K562 (cell line): ENCODE data around the gene TNNT1. TPM values are rescaled to one million over a fixed set of nuclear protein-coding genes. Genes with fewer than 3 reads are reported as not detected.

ENCODE experiments used
- ATAC-seq: fragments of 200-7000 bp; cut with Tn5 transposase; 3 replicates; pipeline ENCODE4 v1.9.1; 2020; ENCODE audit warnings: moderate library complexity
- BruUV-seq: library from RNA; stranded (reverse); fragments of 400-500 nt; replicated peaks from 2 replicates; lab custom pipeline; 2021; lab: Mats Ljungman, UMichigan
- CTCF ChIA-PET: fragments of 300-600 bp; formaldehyde crosslinking; extraction: SDS; loops from one replicate; lab custom pipeline; 2021; ENCODE audit warnings: low intra/inter-chr PET ratio; lab: Yijun Ruan, JAX
- POLR2A ChIA-PET: fragments of 300-600, 350-650 bp; sonication (Branson Sonifier 250); formaldehyde crosslinking; extraction: SDS; loops from one replicate; lab custom pipeline; 2021; ENCODE audit warnings: antibody characterized with exemption, inconsistent platforms; lab: Yijun Ruan, JAX
- DNase-seq, 4 experiments: peaks; one replicate each; pipeline versions ENCODE4 v3.0.0 to v3.0.0-alpha.2; 2011 to 2018; ENCODE audit warnings: low spot score in 3 of 4, mixed read lengths in 3 of 4; ENCODE audit errors: extremely low read depth in 1 of 4
- FAIRE-seq: peaks from 2 replicates; lab custom pipeline; 2011; peaks lifted over from hg19 to GRCh38; lab: Jason Lieb, UNC
- H2AFZ ChIP-seq: 2 replicates; pipeline ENCODE4 v1.6.0; 2011; ENCODE audit warnings: low read depth, low read length, control low read depth, inconsistent platforms
- H3K27ac ChIP-seq: fragments of 200-600 bp; 3 replicates; pipeline ENCODE4 v1.8.0; 2011; ENCODE audit warnings: low read depth, mild to moderate bottlenecking, control low read depth, inconsistent platforms, low read length, moderate library complexity, mixed read lengths; ENCODE audit errors: extremely low read depth
- H3K27me3 ChIP-seq, 2 experiments: fragments of 300-600 bp in 1 of 2; 2 replicates in 1 of 2; 3 replicates in 1 of 2; pipeline versions ENCODE4 v1.6.0 to v1.8.0; 2011; ENCODE audit warnings: inconsistent platforms in 2 of 2, low read length in 2 of 2, mild to moderate bottlenecking in 1 of 2, mixed read lengths in 1 of 2, moderate library complexity in 1 of 2; ENCODE audit not compliant: control insufficient read depth in 2 of 2, insufficient read depth in 2 of 2
- H3K36me3 ChIP-seq: fragments of 300-600 bp; 3 replicates; pipeline ENCODE4 v1.8.0; 2011; ENCODE audit warnings: mild to moderate bottlenecking, low read length, inconsistent platforms; ENCODE audit not compliant: control insufficient read depth, insufficient read depth
- H3K4me1 ChIP-seq, 2 experiments: fragments of 200-600 bp in 1 of 2; replicated peaks in 1 of 2; 2 replicates in 1 of 2; 3 replicates in 1 of 2; pipeline versions ENCODE4 v1.5.1 to v1.8.0; 2011; ENCODE audit warnings: inconsistent platforms in 2 of 2, low read length in 2 of 2, mild to moderate bottlenecking in 1 of 2, mixed read lengths in 1 of 2, moderate library complexity in 1 of 2; ENCODE audit not compliant: control insufficient read depth in 2 of 2, insufficient read depth in 2 of 2
- H3K4me2 ChIP-seq: 2 replicates; pipeline ENCODE4 v1.6.1; 2011; ENCODE audit warnings: low read length, control low read depth, inconsistent platforms, mixed read lengths; ENCODE audit not compliant: insufficient read depth
- H3K4me3 ChIP-seq: fragments of 200-600 bp; sonication (generic), shearing (Covaris generic); 2 replicates; pipeline ENCODE4 v1.5.1; 2016; ENCODE audit warnings: control low read depth, inconsistent platforms
- H3K79me2 ChIP-seq: fragments of 200-600 bp; 3 replicates; pipeline ENCODE4 v1.8.0; 2011; ENCODE audit warnings: low read length, inconsistent platforms; ENCODE audit not compliant: control insufficient read depth, insufficient read depth
- H3K9ac ChIP-seq, 2 experiments: 2 replicates each; pipeline versions ENCODE4 v1.6.0 to v1.6.1; 2011; ENCODE audit warnings: low read depth in 2 of 2, low read length in 2 of 2, control low read depth in 1 of 2, inconsistent platforms in 1 of 2, mild to moderate bottlenecking in 1 of 2, mixed read lengths in 1 of 2; ENCODE audit not compliant: insufficient read depth in 1 of 2
- H3K9me1 ChIP-seq: one replicate; pipeline ENCODE4 v1.6.0; 2011; ENCODE audit warnings: inconsistent platforms, mild to moderate bottlenecking, low read length, moderate library complexity; ENCODE audit not compliant: control insufficient read depth, insufficient read depth
- H3K9me3 ChIP-seq: replicated peaks from 2 replicates; pipeline ENCODE4 v1.5.1; 2011; ENCODE audit warnings: low read depth, low read length, inconsistent platforms; ENCODE audit not compliant: control insufficient read depth, insufficient read depth
- H4K20me1 ChIP-seq: replicated peaks from 2 replicates; pipeline ENCODE4 v1.6.1; 2011; ENCODE audit warnings: low read length, inconsistent platforms, mixed read lengths; ENCODE audit not compliant: control insufficient read depth, insufficient read depth
- CXXC5 ChIP-seq: fragments of 250-450 bp; sonication (Bioruptor Pico); IDR thresholded peaks from 2 replicates; pipeline ENCODE4 v1.8.0; 2022; ENCODE audit warnings: inconsistent platforms, mild to moderate bottlenecking, moderate library complexity
- FIP1L1 ChIP-seq: fragments of 200-400 bp; formaldehyde crosslinking; IDR thresholded peaks from 2 replicates; pipeline ENCODE4 v1.6.1; 2018; ENCODE audit warnings: mild to moderate bottlenecking, low read depth, low read length; ENCODE audit not compliant: poor library complexity, severe bottlenecking
- GATA2 ChIP-seq: sonication (generic); formaldehyde crosslinking; IDR thresholded peaks from 2 replicates; pipeline ENCODE4 v1.4.0; 2020; ENCODE audit warnings: mild to moderate bottlenecking, missing genetic modification reagents
- HDAC3 ChIP-seq: fragments of 450-650 bp; IDR thresholded peaks from 2 replicates; pipeline ENCODE4 v1.6.1; 2018; ENCODE audit warnings: borderline replicate concordance, mild to moderate bottlenecking, moderate library complexity; ENCODE audit not compliant: partially characterized antibody
- MAZ ChIP-seq, 2 experiments: fragments of 450-650 bp in 1 of 2; sonication (generic) in 1 of 2; formaldehyde crosslinking; IDR thresholded peaks in 1 of 2; conservative IDR thresholded peaks in 1 of 2; 2 replicates each; pipeline versions ENCODE4 v1.4.0 to v1.5.0; 2020; ENCODE audit warnings: mild to moderate bottlenecking in 1 of 2, missing genetic modification reagents in 1 of 2
- PKNOX1 ChIP-seq: fragments of 450-650 bp; IDR thresholded peaks from 2 replicates; pipeline ENCODE4 v1.6.1; 2016
- SMARCA4 ChIP-seq: fragments of 450-650 bp; IDR thresholded peaks from 2 replicates; pipeline ENCODE4 v1.6.1; 2016
- ZBTB40 ChIP-seq, 2 experiments: fragments of 450-650 bp in 1 of 2; sonication (generic) in 1 of 2; formaldehyde crosslinking in 1 of 2; IDR thresholded peaks; 2 replicates each; pipeline versions ENCODE4 v1.7.1 to v1.9.0; 2016 to 2022; ENCODE audit warnings: inconsistent platforms in 1 of 2, mild to moderate bottlenecking in 1 of 2, missing genetic modification reagents in 1 of 2
- ZNF263 ChIP-seq: sonication (generic); formaldehyde crosslinking; IDR thresholded peaks from 2 replicates; pipeline ENCODE4 v1.8.0; 2022; ENCODE audit warnings: mild to moderate bottlenecking, missing genetic modification reagents, borderline replicate concordance
- WGBS: fragments of 100-300 bp; shearing (Covaris generic); methylation state at CpG from one replicate; pipeline ENCODE4 v1.1.6; 2016; ENCODE audit warnings: low coverage, mixed read lengths; ENCODE audit not compliant: insufficient coverage; ENCODE audit errors: missing lambda C conversion rate; 5-methylcytosine and 5-hydroxymethylcytosine counted together
- in situ Hi-C: fragments of 300-500 bp; cut with MboI; formaldehyde crosslinking; loops from 4 replicates; pipeline ENCODE4 v1.15.0; 2018; ENCODE audit warnings: inconsistent platforms, mixed read lengths
- intact Hi-C: fragments of 100-400 bp; cut with micrococcal nuclease; formaldehyde crosslinking; loops from 2 replicates; pipeline ENCODE4 v1.14.2; 2022
- polyA plus RNA-seq, 8 experiments: library from polyadenylated mRNA; depleted of rRNA in 4 of 8; stranded (reverse) in 5 of 8; unstranded in 3 of 8; fragments of >200 nt; fragmentation: Nextera tagmentation in 2 of 8; fragmentation: Illumina TruSeq in 1 of 8; extraction: Ambion mirVana in 2 of 8; extraction: Trizol in 1 of 8; gene quantifications; 2 replicates each; pipeline versions ENCODE4 v1.2.1 to v1.2.3, GENCODE V29; 2011 to 2014; ENCODE audit warnings: inconsistent platforms in 1 of 8, missing spikeins in 1 of 8
- total RNA-seq, 7 experiments: library from RNA; depleted of rRNA in 6 of 7; stranded (reverse); fragments of >200 nt in 6 of 7; fragmentation: Illumina TruSeq in 2 of 7; extraction: Trizol in 2 of 7; gene quantifications; 2 replicates each; pipeline versions ENCODE4 v1.2.1 to v1.2.3, GENCODE V29; 2011 to 2021; ENCODE audit warnings: low replicate concordance in 1 of 7

Gene TNNT1
- total and polyA plus RNA-seq, 9 of the 15 experiments (the other 6 are each of a cell fraction or from before 2014, with no cell fraction given), result 31.8 to 390 (median 227) TPM

- no TSS peak for BruUV-seq
- Histone ChIP-seq H3K4me2 (peak overlapping the region; percentile 79), H3K9me3 (no peaks in the 10 kb centered on the region), H3K4me1 (peaks cover 34 to 69% of the 10 kb centered on the region in 2 experiments), H3K79me2 (peaks cover 14% of the 10 kb centered on the region), H3K27me3 (no peaks in the 10 kb centered on the region), H3K36me3 (0 out of 3 replicates have a peak, but pooled peaks cover 3% of the 10 kb centered on the region), H2AFZ (peak overlapping the region; percentile 79), H3K27ac (peak overlapping the region; percentile 66), H3K9me1 (no peaks in the 10 kb centered on the region), H3K9ac (peak overlapping the region; percentile 67 to 90), H3K4me3 (peak overlapping the region; percentile 42), H4K20me1 (no peaks in the 10 kb centered on the region)
- POLR2A ChIA-PET, result interaction anchor here (0.6 to 2.9 kb wide), 15 partner anchors 13 to 935 kb away, joined by 3 to 13 read pairs (median 4); partner anchors contain the start of genes KMT5C, RDH13 and UBE2S
- peak; percentile 75 for ATAC-seq
- under 1% methylated on average over 26 of the region's 33 CpGs for WGBS
- FAIRE-seq, result peak; percentile 96
- peak; percentile 92 to 98 (median 92) for DNase-seq
- intact Hi-C loops, result no loop called here
- CTCF ChIA-PET, result interaction anchor here (0.6 to 1.9 kb wide), 5 partner anchors 15 to 274 kb away, joined by 3 to 20 read pairs (median 6); no protein-coding TSS in a partner anchor
- in situ Hi-C loops, result loop anchor here (25.0 kb wide), 1 partner anchor 977 kb away; the partner anchor contains the start of gene ZNF444
- TF ChIP-seq HDAC3 (no peak), GATA2 (CRISPR knock-in tag) (no peak), PKNOX1 (peak; percentile 79), FIP1L1 (peak; percentile 53), SMARCA4 (peak; percentile 60; the same call in 1 of the 2 replicates), CXXC5 (peak; percentile 89), MAZ (CRISPR knock-in tag; conservative IDR thresholded peaks at IDR 0.05 in 1 of 2, IDR thresholded peaks at IDR 0.05 in 1 of 2) (peak; percentile 92 to 99), ZNF263 (CRISPR knock-in tag) (peak; percentile 95), ZBTB40 (IDR thresholded peaks at IDR 0.05) (no peak), ZBTB40 (CRISPR knock-in tag; IDR thresholded peaks at IDR 0.05) (no peak)
Measured at GRCh38 chr19:55160128-55160985, 11.4 kb upstream of the TNNT1 start.
